Measurements from ENCODE around the gene MKLN1. TPM values are rescaled to one million over a fixed set of nuclear protein-coding genes. Genes with fewer than 3 reads are reported as not detected.
"Not testable (repeated sequence)": the region's sequence is repeated elsewhere in the genome, so short reads cannot be mapped to it uniquely, and the experiment has no call there.

The MKLN1 gene
- polyA plus RNA-seq, 4 donors, result 36.8 to 40.3 (median 39.2) TPM

DNA sequence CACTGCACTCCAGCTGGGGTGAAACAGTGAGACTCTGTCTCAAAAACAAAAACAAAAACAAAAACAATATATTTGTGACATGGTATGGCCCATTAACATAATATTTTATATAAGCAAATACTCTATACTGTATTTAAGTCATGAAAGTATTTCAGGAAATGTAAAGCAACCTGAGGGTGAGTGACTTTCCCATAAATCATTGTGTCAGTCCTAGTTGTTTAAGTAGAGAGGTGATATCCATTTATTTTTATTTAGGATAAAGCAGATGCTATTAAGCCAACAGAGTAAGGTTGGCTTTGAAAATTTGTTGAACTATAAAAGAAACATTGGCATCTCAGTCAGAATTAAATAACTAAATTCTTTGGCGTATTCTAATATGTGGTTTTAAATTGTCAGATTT is 60.5 kb downstream of the MKLN1 start:
- DNase-seq (ENCODE audit: low read depth in 4 of 4, low spot score in 3 of 4), result no peak

DNA sequence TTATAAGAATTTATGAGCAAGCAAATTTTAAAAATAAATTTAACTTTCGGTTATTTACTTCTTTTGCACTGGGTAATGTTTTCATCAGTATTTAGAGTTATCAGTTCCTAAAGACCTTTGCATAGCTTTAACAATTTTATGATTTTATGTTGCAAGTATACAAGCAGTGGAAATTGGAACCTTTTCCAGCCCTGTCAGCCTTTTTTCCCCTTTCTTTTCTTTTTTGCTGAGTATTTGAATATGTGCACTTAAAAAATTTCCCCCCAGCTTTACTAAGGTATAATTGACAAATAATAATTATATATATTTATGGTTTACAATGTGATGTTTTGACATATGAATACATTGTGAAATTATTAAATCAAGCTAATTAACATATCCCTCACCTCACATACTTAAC is 62.6 kb downstream of the MKLN1 start:
- DNase-seq (ENCODE audit: low read depth in 4 of 4, low spot score in 3 of 4), result no peak

DNA sequence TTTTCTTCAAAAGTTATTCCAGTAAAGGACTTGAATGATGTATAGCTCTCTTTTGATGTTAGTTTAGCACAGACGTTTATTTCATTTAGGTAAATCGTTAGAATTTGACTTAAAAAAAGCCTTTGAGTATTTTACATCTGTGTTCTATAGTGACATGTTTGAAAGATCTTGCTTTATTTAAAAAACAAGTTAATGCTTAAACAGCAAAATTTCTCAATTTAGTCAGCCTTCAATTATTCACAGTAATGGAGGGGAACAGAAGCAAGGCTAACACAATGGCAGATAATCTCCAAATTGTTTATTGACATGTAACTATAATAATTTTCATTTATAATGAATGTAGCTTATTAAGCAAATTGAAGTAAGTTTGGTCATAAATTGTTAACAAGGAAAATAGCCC is 63.5 kb downstream of the MKLN1 start:
- DNase-seq (ENCODE audit: low read depth in 4 of 4, low spot score in 3 of 4), result no peak

DNA sequence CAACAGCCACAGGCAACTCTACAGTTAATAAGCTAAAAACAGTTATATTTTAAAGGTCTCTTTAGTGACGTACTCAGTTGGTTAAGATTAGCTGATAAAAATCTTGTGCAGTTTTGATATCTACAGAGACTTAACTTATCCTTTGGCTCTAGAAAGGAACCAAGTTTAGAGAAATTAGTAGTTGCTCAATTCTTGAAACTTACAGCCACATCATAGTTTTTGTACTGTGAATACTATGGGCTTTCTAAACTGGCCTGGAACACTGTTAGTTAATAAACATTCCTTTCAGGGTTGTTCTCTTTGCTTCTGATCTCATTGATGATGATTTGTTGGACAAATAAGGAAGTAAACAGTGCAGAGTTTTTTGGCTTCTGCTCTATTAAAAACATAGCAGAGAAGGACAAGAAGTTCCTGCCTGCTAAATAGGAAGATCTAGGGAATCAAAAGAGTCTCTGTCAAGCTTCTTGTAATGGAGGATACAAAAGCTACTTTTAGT is 73.1 kb downstream of the MKLN1 start:
- no peak for DNase-seq (ENCODE audit: low read depth in 4 of 4, low spot score in 3 of 4)

DNA sequence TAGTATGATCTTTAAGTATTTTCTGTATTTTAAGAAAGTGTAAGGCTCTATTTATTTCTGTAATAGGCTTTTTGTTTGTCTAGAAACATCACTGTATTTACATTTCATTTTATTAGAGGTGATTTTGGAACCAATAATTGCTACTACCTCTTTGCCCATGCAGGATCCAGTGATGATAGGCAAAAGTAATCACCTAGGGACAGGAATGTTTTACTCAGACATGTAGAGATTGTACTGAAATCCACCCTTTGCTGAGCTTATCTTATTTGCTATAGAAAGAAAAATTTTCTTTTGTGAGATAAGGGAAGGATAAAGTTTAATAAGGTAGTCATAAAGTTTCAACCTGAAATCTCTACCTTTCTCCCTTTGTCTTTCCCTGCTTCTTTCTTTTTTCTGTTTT is 73.5 kb downstream of the MKLN1 start:
- no peak for DNase-seq (ENCODE audit: low read depth in 4 of 4, low spot score in 3 of 4)

DNA sequence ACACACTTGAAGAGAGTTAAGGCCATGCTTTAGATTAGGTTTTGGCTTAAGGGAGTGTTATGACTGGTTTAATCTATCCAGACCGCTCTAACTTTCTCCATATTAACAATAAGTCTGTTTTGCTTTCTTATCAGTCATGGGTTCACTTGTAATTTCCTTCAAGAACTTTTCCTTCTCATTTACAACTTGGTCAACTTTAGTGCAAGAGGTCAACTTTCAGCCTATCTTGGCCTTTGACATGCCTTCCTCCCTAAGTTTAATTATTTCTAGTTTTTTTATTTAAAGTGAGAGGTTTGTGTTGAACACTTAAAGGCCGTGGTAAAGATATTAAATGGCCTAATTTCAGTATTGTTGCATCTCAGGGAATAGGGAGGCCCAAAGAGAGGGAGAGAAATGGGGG is 75.6 kb downstream of the MKLN1 start:
- no peak for DNase-seq (ENCODE audit: low read depth in 4 of 4, low spot score in 3 of 4)

DNA sequence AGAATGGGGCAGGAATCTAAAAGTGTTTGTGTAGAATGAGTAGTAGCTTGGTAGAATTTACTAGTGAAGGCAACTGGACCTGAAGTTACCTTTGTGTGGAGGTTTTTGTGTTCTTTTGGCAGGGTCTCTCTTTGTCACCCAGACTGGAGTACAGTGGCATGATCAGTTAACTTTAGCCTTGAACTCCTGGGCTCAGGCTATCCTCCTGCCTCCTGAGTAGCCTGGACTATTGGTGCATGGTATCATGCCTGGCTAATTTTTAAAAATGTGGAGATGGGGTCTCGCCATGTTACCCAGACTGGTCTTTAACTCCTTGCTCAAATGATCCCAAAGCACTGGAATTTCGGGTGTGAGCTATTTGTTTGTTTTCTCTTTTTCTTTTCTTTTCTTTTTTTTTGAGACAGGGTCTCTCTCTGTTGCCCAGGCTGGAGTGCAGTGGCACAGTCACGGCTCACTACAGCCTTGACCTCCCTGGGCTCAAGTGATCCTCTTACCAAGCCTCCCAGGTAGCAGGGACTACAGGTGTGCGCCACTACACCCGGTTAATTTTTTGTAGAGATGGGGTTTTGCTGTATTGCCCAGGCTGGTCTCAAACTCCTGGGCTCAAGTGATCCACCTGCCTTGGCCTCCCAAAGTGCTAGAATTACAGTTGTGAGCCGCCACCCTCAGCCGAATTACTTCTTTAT is 76.7 kb downstream of the MKLN1 start:
- no peak for DNase-seq (ENCODE audit: low read depth in 4 of 4, low spot score in 3 of 4)

DNA sequence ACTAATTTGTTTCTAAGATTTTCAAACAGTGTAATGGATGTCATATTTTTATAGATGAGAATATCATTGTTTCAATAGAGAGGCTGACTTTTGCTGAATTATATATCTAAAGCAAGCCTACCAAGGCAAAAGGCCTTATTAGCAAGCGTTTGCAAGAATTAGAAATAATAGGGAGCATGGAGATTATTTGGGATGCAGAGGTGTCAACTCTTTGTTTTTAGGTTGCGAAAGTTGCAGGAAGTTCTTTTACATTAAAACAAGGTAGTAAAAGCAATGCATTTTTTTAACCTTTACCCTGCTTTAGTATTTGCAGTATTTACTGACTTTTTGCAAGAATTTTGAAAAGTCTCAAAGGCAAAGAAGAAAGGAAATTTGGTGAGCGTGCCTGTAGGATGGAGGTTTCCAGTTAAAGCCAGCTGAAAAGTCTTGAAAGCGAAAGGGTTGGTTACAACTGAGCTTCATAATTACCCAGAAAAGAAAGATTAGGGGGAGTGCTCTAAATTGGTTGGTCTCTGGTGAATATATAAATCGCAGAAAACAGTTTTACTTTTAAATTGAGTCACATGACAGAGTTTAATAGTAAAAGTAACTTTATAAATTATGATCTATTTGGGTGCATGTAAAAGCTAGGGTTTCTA is 81.6 kb downstream of the MKLN1 start:
- DNase-seq (ENCODE audit: low read depth in 4 of 4, low spot score in 3 of 4), result no peak

DNA sequence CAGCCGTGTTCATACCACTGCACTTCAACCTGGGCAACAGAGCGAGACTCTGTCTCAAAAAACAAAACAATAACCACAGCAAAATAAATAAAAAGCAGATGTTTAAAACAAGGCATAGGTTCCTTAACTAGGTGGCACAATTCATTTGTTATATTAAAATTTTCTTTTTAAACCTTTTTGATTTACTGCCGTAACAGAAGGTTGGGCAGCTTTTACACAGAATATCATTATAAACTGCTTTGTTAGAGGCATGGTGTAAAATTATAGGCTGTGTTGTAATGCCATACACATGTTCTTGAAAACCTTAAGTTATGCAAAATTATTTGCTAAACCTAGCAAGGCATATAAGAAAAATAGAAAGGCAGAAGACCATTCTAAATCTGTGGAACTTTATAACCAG is 84.4 kb downstream of the MKLN1 start:
- DNase-seq (ENCODE audit: low read depth in 4 of 4, low spot score in 3 of 4), result no peak

DNA sequence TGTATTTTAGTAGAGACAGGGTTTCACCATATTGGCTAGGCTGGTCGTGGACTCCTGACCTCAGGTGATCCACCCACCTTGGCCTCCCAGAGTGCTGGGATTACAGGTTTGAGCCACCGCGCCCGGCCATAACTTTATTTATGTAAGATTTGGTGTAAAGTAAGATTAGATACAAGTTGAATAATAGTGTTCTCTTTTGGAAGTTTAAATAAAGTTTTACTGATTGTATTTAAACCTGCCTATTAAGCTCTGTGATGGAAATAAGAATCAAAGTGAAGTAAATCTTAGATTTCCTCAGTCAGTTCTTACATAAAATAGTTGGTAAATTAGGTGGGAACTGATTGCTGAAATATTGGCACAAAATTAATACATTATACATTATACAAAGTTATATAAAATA is 86.0 kb downstream of the MKLN1 start:
- DNase-seq (ENCODE audit: low read depth in 4 of 4, low spot score in 3 of 4), result no peak

DNA sequence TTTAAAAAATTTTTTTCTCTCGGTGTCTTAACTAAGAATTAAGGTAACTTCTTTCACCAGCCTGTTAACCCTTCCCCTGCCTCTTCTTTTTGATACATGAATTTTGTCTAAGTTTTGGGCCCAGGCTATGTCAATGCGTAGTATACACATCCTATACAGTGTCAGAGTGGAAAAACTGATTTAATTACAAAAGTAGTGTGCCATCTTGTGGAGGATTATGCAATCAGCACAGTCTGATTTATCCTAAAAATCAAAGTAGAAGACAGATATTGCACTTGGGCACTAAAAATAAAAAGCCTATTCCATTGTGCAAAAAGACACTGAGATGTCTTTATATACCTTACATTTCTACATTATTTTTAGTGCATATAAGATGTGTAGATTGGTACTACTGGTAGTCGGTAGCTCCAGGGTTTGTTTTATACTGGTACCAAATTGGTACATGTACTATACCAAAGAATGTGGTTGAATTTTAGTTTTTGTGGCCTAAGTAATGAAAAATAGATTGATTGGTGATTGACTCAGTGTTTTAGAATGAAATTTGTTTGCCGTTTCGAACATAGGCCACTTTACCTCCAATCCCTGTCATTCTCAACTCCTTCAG is 96.6 kb downstream of the MKLN1 start:
- no peak for DNase-seq (ENCODE audit: low read depth in 4 of 4, low spot score in 3 of 4)

DNA sequence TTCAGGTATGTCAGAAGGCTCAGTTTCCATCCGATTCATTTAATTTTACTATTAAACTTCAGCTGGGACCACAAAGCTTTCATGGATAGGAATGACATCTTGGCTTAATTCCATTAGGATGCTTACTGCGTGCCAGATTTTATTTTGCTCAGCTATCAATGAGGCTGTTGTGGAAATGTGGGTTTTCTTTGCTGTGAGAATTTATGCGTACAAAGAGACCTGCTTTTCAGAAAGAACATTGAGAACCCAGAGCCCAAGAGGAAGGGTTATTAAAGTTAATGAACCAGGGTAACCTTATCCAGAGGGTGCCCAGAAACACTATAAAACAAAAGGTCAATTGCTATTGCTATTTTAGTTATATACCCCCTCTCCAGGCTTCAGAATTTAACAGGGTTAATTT is 98.3 kb downstream of the MKLN1 start:
- no peak for DNase-seq (ENCODE audit: low read depth in 4 of 4, low spot score in 3 of 4)

DNA sequence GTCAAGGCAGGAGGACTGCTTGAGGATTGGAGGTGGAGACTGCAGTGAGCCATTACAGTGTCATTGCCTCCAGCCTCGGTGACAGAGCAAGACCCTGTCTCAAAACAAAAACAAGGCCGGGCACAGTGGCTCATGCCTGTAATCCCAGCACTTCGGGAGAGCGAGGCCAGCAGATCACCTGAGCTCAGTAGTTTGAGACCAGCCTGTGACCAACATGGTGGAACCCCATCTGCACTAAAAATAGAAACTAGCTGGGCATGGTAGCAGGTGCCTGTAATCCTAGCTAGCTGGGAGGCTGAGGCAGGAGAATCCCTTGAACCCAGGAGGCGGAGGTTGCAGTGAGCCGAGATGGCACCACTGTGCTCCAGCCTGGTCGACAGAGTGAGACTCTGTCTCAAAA is 103.2 kb downstream of the MKLN1 start:
- DNase-seq (ENCODE audit: low read depth in 4 of 4, low spot score in 3 of 4), result not testable (repeated sequence)

DNA sequence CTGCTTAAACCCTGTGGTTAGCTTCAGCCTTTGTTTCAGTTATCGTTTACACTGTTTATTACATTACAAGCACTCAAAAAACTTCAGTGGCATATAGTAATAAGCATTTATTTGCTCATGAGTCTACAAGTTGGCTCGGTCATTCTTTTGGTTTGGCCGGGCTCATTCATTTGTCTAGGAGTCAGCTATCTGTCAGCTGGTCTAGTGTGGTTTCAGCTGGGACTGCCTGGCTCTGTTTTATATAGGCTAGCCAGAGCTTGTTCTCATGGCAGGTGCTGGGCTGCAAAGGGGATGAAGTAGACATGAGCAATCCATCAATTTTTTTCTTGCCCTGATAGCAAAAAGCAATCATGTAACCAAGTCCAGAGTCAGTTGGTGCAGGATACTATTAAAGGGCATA is 103.6 kb downstream of the MKLN1 start:
- DNase-seq (ENCODE audit: low read depth in 4 of 4, low spot score in 3 of 4), result no peak

DNA sequence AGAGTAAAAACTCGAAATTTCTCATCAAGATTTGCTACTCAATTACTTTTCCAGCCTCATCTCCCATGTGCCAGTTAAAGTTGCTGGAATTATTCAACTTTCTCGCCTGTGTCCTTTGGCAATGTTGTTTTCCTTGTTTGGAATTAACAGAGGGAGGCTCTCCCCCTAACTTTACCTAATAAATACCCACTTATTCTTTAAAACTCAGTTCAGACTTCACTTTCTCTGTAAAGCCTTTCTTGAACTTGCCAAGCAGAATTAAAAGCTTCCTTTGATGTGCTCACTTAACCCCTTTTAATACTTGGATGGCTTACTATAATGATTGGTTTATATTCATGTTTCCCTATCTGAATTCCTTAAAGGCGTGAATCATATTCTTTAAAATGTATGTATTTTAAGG is 104.1 kb downstream of the MKLN1 start:
- DNase-seq (ENCODE audit: low read depth in 4 of 4, low spot score in 3 of 4), result no peak

DNA sequence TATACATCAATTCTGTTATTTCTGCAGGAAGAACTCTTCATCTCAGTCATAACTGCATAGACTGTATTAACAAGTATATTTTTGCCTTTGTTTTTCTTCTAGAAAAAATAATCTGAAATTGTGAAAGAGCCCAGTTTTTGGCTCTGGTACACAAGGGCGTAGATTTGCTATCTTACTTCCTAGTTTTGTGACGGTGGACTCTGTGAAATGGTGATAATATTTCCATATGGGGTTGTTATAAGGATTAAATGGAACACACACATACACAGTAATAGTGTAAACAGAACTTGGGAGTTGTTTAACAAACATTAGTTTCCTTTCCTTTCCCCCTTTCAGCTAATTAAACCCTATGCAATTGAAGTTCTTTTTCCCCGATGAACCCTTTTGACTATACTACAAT is 108.7 kb downstream of the MKLN1 start:
- no peak for DNase-seq (ENCODE audit: low read depth in 4 of 4, low spot score in 3 of 4)

DNA sequence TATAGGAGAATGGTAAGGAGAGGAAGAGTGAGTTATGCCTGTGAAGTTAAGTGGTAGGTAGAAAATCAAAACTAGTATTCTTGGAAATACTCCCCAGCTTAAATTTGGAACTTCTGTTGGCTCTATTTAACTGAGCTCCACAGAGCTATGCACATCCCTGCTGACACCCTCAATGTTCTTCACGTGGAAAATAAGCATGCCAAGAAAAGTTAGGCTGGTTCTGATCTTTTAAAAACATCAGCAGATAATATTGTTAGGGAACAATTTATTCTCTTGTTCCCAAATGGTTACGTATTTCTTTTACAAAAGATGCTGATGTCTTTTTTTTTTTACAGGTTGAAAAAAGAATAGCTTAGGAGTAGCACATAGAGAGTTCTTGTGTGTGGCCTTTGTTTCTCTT is 111.3 kb downstream of the MKLN1 start:
- DNase-seq (ENCODE audit: low read depth in 4 of 4, low spot score in 3 of 4), result no peak

DNA sequence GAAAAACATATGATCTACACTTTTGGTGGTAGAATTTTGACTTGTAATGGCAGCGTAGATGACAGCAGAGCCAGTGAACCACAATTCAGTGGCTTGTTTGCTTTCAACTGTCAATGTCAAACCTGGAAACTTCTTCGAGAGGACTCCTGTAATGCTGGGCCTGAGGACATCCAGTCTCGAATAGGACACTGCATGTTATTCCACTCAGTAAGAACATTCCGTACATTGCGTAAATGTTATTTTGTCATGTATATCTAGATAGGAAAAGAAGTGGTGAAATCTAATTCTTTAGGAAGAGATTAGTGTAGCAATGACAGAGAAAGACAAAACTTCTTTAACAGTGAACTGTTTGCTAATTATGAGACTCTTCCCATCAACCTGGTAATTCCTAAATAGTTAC is 115.8 kb downstream of the MKLN1 start:
- DNase-seq (ENCODE audit: low read depth in 4 of 4, low spot score in 3 of 4), result no peak

DNA sequence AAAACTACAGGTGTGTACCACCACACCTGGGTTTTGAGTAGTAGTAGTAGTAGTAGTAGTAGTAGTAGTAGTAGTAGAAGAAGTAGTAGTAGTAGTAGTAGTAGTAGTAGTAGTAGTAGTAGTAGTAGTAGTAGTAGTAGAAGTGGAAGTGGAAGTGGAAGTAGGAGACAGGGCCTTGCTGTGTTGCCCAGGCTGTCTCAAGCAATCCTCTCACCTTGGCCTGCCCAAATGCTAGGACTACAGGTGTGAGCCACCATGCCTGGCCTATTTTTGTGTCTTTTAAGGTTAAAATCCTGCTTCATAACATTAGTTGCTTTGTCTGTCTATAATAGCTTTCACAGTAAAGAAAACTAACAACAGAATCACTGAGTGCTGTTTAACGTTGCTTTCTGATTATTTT is 117.0 kb downstream of the MKLN1 start:
- DNase-seq (ENCODE audit: low read depth in 4 of 4, low spot score in 3 of 4), result no peak

DNA sequence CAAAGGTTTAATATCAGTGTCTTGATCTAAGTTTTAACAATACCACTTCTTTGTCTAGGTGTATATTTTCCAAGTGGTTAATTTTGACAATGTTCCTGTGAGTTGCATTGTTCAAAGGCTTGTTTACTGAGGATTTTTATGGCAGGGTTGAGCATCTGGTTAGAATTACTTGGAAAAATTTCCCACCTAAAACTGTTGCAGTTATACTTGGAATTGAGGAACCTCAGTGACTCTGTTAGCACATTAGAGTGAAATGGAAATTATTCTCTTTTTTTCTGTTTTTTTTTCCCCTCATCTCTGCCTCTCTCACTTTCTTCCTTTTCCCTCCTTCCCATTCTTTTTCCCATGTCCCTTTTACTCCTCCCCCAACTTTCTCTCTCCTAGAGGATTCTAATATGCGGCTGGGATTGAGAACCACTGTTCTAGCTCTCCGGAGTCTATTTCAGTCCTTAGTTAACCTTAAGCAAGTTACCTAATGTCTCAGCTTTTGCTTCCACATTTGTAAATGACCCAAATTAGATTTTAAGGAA is 121.8 kb downstream of the MKLN1 start:
- DNase-seq (ENCODE audit: low read depth in 4 of 4, low spot score in 3 of 4), result no peak

DNA sequence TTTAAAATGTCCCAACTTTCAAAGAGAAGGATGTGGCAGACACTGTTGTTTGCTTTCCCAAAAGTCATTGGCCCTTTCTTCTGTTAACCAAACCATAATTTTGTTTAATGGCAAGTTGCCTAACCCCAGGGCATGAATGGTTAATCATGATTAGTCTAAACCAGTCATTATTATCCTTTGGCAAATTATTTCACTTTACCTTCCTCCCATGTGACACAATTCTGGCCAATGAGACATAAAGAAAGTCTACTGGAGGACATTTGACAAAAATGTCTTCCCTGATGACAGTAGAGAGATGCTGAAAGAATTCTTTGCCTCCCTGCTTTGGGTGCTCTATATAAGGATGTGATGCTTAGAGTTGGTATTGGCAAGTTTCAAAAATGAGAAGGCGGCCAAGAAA is 126.8 kb downstream of the MKLN1 start:
- no peak for DNase-seq (ENCODE audit: low read depth in 4 of 4, low spot score in 3 of 4)

DNA sequence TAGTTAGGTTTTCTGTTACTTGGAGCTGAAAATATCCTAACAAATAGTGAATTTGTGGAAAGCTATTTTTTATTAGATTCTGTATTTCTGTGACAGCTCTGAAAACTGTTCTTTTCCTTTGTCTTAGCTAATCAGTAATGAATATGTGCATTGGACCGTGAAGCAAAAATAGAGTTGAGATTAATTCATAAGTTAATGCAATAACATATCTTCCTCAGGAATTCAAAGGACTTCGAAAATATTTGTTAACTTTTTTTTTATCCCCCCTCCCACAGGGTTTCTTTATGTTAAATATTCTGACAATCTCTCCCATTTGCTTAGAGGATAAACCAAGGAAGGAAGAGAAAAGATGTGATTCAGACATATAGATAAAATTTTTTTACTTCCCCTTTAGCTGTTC is 127.3 kb downstream of the MKLN1 start:
- DNase-seq (ENCODE audit: low read depth in 4 of 4, low spot score in 3 of 4), result no peak
